DND-41 (cell line): ENCODE measurements around the gene GATA5.
A peak's percentile ranks its signal among the peaks of the same experiment; 100 is the strongest.

Source experiments
- ATAC-seq: fragments of 200-7000 bp; cut with Tn5 transposase; 3 replicates; pipeline ENCODE4 v1.9.1; 2021; ENCODE audit warnings: low read depth; ENCODE audit not compliant: insufficient read depth
- DNase-seq: peaks from one replicate; pipeline ENCODE4 v3.0.0-alpha.2; 2020
- H2AFZ ChIP-seq: 2 replicates; pipeline ENCODE4 v1.6.0; 2012; ENCODE audit warnings: low read depth, low read length
- H3K27ac ChIP-seq: 2 replicates; pipeline ENCODE4 v1.5.1; 2012; ENCODE audit warnings: low read length, inconsistent platforms
- H3K27me3 ChIP-seq: fragments of 200-600 bp; sonication (generic); 2 replicates; pipeline ENCODE4 v1.6.0; 2012; ENCODE audit warnings: low read length, mild to moderate bottlenecking, inconsistent platforms; ENCODE audit not compliant: insufficient read depth, poor library complexity
- H3K36me3 ChIP-seq: 2 replicates; pipeline ENCODE4 v1.5.1; 2012; ENCODE audit warnings: low read length, inconsistent platforms; ENCODE audit not compliant: insufficient read depth
- H3K4me1 ChIP-seq: 2 replicates; pipeline ENCODE4 v1.5.1; 2012; ENCODE audit warnings: mild to moderate bottlenecking, low read length; ENCODE audit not compliant: insufficient read depth
- H3K4me2 ChIP-seq: 2 replicates; pipeline ENCODE4 v1.6.0; 2012; ENCODE audit warnings: mild to moderate bottlenecking, moderate library complexity, low read length, inconsistent platforms; ENCODE audit not compliant: insufficient read depth
- H3K4me3 ChIP-seq, 2 experiments: fragments of 200-600 bp in 1 of 2; shearing (Covaris generic) in 1 of 2; 2 replicates each; pipeline ENCODE4 v1.5.1; 2012 to 2016; ENCODE audit warnings: inconsistent platforms in 2 of 2, low read length in 2 of 2, mild to moderate bottlenecking in 2 of 2, low read depth in 1 of 2, moderate library complexity in 1 of 2
- H3K79me2 ChIP-seq: 2 replicates; pipeline ENCODE4 v1.6.0; 2012; ENCODE audit warnings: low read length, inconsistent platforms; ENCODE audit not compliant: insufficient read depth
- H3K9ac ChIP-seq: 2 replicates; pipeline ENCODE4 v1.6.0; 2012; ENCODE audit warnings: low read depth, mild to moderate bottlenecking, inconsistent platforms, low read length, moderate library complexity
- H3K9me3 ChIP-seq: 2 replicates; pipeline ENCODE4 v1.5.1; 2012; ENCODE audit warnings: low read length, moderate library complexity, mild to moderate bottlenecking, inconsistent platforms; ENCODE audit not compliant: insufficient read depth, severe bottlenecking
- H4K20me1 ChIP-seq: 2 replicates; pipeline ENCODE4 v1.6.0; 2012; ENCODE audit warnings: low read length; ENCODE audit not compliant: insufficient read depth
- EZH2 ChIP-seq: IDR thresholded peaks from 3 replicates; pipeline ENCODE4 v1.6.1; 2012; ENCODE audit warnings: borderline replicate concordance, low read depth, mild to moderate bottlenecking, moderate library complexity, low read length, inconsistent platforms; ENCODE audit not compliant: severe bottlenecking
- TF ChIP-seq, protein P1 (sequence below): IDR thresholded peaks from 2 replicates; pipeline ENCODE4 v1.5.1; 2012; ENCODE audit warnings: borderline replicate concordance, low read length, moderate library complexity, mild to moderate bottlenecking; ENCODE audit not compliant: poor library complexity, severe bottlenecking; ENCODE audit errors: extremely low read depth

GATA5 gene

DNA sequence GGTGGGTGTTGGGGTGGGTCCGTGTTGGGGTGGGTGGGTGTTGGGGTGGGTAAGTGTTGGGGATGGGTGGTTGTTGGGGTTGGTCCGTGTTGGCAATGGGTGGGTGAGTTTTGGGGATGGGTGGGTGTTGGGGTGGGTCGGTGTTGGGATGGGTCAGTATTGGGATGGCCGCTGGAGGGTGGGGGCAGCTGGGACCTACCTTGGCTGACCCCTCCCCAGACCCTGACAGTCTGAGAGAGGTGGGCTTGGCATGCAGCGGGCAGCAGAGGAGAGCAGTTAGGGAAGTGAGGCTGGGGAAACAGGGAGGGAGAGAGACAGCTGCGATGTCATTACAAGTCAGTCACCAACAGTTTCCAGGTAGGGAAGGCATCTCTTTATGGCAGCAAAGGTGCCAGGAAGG lies 23.1 kb upstream of the GATA5 start:
- Histone ChIP-seq H3K27me3 (no peaks in the 10 kb centered on the region), H3K9me3 (no peaks in the 10 kb centered on the region), H3K4me2 (no peak overlapping the region), H3K36me3 (no peaks in the 10 kb centered on the region), H3K4me3 (no peak overlapping the region), H3K9ac (no peak overlapping the region), H2AFZ (no peak overlapping the region), H4K20me1 (no peaks in the 10 kb centered on the region; the same call in 1 of the 2 replicates), H3K79me2 (no peaks in the 10 kb centered on the region), H3K27ac (no peak overlapping the region), H3K4me1 (no peaks in the 10 kb centered on the region)
- DNase-seq (no peak), ATAC-seq (no peak)
- no peak for TF ChIP-seq EZH2
- TF ChIP-seq, protein P1, sequence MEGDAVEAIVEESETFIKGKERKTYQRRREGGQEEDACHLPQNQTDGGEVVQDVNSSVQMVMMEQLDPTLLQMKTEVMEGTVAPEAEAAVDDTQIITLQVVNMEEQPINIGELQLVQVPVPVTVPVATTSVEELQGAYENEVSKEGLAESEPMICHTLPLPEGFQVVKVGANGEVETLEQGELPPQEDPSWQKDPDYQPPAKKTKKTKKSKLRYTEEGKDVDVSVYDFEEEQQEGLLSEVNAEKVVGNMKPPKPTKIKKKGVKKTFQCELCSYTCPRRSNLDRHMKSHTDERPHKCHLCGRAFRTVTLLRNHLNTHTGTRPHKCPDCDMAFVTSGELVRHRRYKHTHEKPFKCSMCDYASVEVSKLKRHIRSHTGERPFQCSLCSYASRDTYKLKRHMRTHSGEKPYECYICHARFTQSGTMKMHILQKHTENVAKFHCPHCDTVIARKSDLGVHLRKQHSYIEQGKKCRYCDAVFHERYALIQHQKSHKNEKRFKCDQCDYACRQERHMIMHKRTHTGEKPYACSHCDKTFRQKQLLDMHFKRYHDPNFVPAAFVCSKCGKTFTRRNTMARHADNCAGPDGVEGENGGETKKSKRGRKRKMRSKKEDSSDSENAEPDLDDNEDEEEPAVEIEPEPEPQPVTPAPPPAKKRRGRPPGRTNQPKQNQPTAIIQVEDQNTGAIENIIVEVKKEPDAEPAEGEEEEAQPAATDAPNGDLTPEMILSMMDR = no peak

DNA sequence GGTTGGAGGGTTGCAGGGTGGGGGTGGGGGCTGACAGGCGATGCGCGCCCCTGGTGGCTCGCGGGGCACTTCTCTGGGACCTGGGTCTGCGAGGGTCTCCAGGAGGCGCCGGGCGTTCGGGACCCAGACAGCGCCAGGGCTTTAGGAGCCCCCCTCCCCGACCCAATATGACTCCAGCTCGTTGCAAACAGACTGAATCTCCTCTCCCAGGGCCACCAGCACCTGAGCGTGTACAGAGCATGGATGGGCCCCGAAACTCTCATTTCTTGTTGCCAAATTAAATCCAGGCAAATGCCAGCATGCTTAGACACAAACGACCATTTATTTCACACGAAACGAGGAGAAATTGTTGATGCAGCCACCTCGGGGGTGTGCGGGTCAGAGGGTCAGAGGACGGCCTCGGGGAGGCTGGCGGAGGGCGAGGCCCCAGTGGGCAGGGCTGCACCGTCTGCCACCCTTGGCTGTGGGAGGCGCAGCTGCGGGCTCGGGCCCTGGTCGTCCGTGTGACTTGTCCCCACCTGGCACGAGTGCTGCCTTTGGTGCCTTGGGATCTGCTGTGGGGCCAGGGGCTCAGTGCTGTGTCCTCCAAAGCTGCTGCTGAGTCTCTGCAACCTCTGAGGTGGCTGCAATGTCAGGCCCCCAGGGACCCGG lies 20.9 kb upstream of the GATA5 start:
- Histone ChIP-seq H3K4me1 (no peaks in the 10 kb centered on the region), H3K4me2 (no peak overlapping the region), H4K20me1 (no peaks in the 10 kb centered on the region; the same call in 1 of the 2 replicates), H3K79me2 (no peaks in the 10 kb centered on the region), H3K27me3 (no peaks in the 10 kb centered on the region), H3K9me3 (no peaks in the 10 kb centered on the region), H3K4me3 (no peak overlapping the region), H3K9ac (no peak overlapping the region), H3K36me3 (no peaks in the 10 kb centered on the region), H2AFZ (no peak overlapping the region), H3K27ac (no peak overlapping the region)
- ATAC-seq (peak; percentile 54; the same call in 2 of the 3 replicates), DNase-seq (peak; percentile 40)
- TF ChIP-seq, protein P1 = peak; percentile 52
- no peak for TF ChIP-seq EZH2

DNA sequence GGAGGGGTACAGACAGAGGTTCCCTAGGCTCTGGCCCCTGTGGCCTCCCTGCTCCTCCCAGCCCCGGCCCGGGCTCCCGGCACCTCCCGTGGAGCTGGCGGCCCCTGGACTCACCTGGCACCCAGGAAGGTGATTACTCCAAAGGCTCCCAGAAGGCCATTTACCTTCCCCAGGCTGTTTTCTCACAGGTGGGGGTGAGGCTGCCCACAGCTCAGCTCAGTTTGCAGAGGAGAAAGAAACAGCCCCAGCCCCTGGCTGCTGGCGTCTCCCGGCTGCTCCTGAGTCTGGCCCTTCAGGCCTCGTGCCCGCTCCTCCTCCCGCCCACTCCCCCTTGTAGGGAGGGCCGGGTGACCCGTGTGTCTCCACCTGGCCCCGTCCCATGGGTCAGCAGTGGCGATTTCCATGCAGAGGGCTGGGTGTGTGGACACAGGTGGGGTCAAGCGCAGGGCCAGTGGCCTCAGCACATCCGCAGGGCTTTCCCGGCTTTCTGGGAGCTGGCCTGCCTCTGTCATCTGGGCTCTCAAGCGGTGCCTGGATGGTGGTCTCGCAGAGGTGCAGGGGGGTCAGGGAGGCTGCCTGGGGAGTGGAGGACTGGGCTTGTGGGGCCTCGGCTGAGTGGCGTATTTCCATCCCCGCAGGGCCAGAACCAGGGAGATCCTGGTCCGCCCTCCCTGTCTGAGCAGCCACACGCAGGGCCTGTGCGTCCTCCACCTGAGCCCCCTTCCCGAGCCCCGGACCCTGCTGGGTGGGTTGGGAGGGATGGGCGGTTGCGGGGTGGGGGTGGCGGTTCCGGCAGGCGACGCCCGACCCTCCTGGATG lies 20.2 kb upstream of the GATA5 start:
- TF ChIP-seq EZH2 = no peak
- TF ChIP-seq, protein P1 = no peak
- no peak overlapping the region for H3K4me2 ChIP-seq
- H3K36me3 ChIP-seq = no peaks in the 10 kb centered on the region
- H3K79me2 ChIP-seq = no peaks in the 10 kb centered on the region
- H3K9ac ChIP-seq = no peak overlapping the region
- ATAC-seq = no peak
- no peak overlapping the region for H2AFZ ChIP-seq
- H3K9me3 ChIP-seq = no peaks in the 10 kb centered on the region
- H3K4me3 ChIP-seq = no peak overlapping the region
- H3K4me1 ChIP-seq = no peaks in the 10 kb centered on the region
- DNase-seq = no peak
- peaks cover 3% of the 10 kb centered on the region; the same call in 1 of the 2 replicates for H4K20me1 ChIP-seq
- H3K27ac ChIP-seq = no peak overlapping the region
- H3K27me3 ChIP-seq = no peaks in the 10 kb centered on the region
